ENCODE measurements around the gene RNF6.

GRCh38 chr13:26168237-26168814 is 53.8 kb downstream of the RNF6 start:
- no peak for TF ChIP-seq JUND (IDR thresholded peaks at IDR 0.05)
- TF ChIP-seq POLR2A (IDR thresholded peaks at IDR 0.05; ENCODE audit: borderline replicate concordance, extremely low read depth, insufficient read depth, insufficient read length): no peak
- no peak for TF ChIP-seq EZH2 (IDR thresholded peaks at IDR 0.05)
- TF ChIP-seq CTCF (IDR thresholded peaks at IDR 0.05 in 2 of 3, conservative IDR thresholded peaks at IDR 0.05 in 1 of 3; ENCODE audit: borderline replicate concordance in 1 of 3, insufficient read depth in 1 of 3, low read depth in 2 of 3, low read length in 2 of 3): no peak
- TF ChIP-seq YY1 (IDR thresholded peaks at IDR 0.05; ENCODE audit: extremely low read depth, insufficient replicate concordance, low read depth, low read length): no peak
- TF ChIP-seq REST (IDR thresholded peaks at IDR 0.05; ENCODE audit: low read depth): no peak
- TF ChIP-seq SRF (IDR thresholded peaks at IDR 0.05; ENCODE audit: low read depth): no peak
- TF ChIP-seq EZH2phosphoT487 (IDR thresholded peaks at IDR 0.05; ENCODE audit: borderline replicate concordance): no peak
- no peak for TF ChIP-seq MAX (IDR thresholded peaks at IDR 0.05)
- no peak for TF ChIP-seq POLR2AphosphoS5 (IDR thresholded peaks at IDR 0.05; ENCODE audit: low read depth, low read length)
- TF ChIP-seq EGR1 (IDR thresholded peaks at IDR 0.05; ENCODE audit: low read depth): no peak
- no peak for TF ChIP-seq SIN3A (IDR thresholded peaks at IDR 0.05; ENCODE audit: low read depth)
- TF ChIP-seq ZNF274 (IDR thresholded peaks at IDR 0.05; ENCODE audit: low read depth, low read length): no peak
- TF ChIP-seq FOSL1 (IDR thresholded peaks at IDR 0.05; ENCODE audit: low read depth): no peak
